HEK293T (cell line): ENCODE data around the gene COL6A3.

ENCODE experiments used
- BHLHE40 ChIP-seq: fragments of 450-650 bp; IDR thresholded peaks from 2 replicates; pipeline ENCODE4 v1.6.1; 2016; ENCODE audit warnings: mild to moderate bottlenecking, moderate library complexity, borderline replicate concordance
- ELF4 ChIP-seq: fragments of 450-650 bp; IDR thresholded peaks from 2 replicates; pipeline ENCODE4 v1.6.1; 2017; ENCODE audit warnings: antibody characterized with exemption
- FOXA1 ChIP-seq: fragments of 450-650 bp; IDR thresholded peaks from 2 replicates; pipeline ENCODE4 v1.6.1; 2016; ENCODE audit warnings: mild to moderate bottlenecking
- FOXK2 ChIP-seq: fragments of 450-650 bp; IDR thresholded peaks from 2 replicates; pipeline ENCODE4 v1.6.1; 2016; ENCODE audit warnings: mild to moderate bottlenecking
- FOXM1 ChIP-seq: fragments of 450-650 bp; IDR thresholded peaks from 2 replicates; pipeline ENCODE4 v1.6.1; 2017; ENCODE audit warnings: mild to moderate bottlenecking, borderline replicate concordance
- HDGF ChIP-seq: fragments of 450-650 bp; IDR thresholded peaks from 2 replicates; pipeline ENCODE4 v1.6.1; 2017; ENCODE audit warnings: antibody characterized with exemption, borderline replicate concordance
- L3MBTL2 ChIP-seq: fragments of 450-650 bp; conservative IDR thresholded peaks from 2 replicates; pipeline ENCODE4 v1.6.1; 2016; ENCODE audit warnings: mild to moderate bottlenecking
- LEF1 ChIP-seq: fragments of 450-650 bp; IDR thresholded peaks from 2 replicates; pipeline ENCODE4 v1.6.1; 2017; ENCODE audit warnings: mild to moderate bottlenecking, borderline replicate concordance
- SP1 ChIP-seq: fragments of 450-650 bp; IDR thresholded peaks from 2 replicates; pipeline ENCODE4 v1.6.1; 2017
- SUZ12 ChIP-seq: fragments of 450-650 bp; IDR thresholded peaks from 2 replicates; pipeline ENCODE4 v1.6.1; 2016; ENCODE audit warnings: mild to moderate bottlenecking
- TARDBP ChIP-seq: fragments of 450-650 bp; IDR thresholded peaks from 2 replicates; pipeline ENCODE4 v1.6.1; 2016
- ZNF384 ChIP-seq: fragments of 450-650 bp; IDR thresholded peaks from 2 replicates; pipeline ENCODE4 v1.6.1; 2016
- TF ChIP-seq, protein P1 (sequence below): fragments of 450-650 bp; IDR thresholded peaks from 2 replicates; pipeline ENCODE4 v1.6.1; 2016

DNA sequence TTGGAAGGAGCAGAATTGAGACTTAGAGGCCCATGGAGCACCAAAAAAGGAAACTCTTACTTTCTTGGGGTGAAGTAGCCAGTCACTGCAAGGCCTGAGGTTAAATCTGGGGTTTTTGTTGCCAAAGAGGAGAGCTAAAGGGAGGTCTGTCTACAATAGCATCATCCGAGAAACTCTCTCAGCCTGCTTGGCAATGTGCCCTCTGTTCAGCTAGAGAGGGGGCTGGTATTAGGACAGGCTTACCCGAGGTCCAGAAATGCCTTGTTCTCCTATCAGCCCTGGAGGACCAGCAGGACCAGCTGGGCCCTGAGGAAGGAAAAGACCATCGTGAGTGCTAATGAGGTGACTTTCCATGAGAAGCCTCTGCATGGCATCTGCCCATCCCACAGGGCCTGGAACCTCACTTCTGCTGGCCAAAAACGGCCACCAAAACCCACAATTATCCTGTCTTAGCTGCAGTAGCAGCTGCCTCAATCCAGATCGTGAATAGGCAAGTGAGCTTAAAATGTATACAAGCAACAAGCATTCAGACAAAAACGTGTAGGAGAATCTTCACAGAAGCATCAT, 61.6 kb downstream of the COL6A3 start:
- TF ChIP-seq FOXM1 (no peak), BHLHE40 (no peak), SUZ12 (no peak), TARDBP (no peak), ELF4 (no peak), L3MBTL2 (no peak), ZNF384 (no peak), SP1 (no peak), HDGF (no peak), LEF1 (no peak), FOXK2 (no peak), FOXA1 (no peak)
- TF ChIP-seq, protein P1, sequence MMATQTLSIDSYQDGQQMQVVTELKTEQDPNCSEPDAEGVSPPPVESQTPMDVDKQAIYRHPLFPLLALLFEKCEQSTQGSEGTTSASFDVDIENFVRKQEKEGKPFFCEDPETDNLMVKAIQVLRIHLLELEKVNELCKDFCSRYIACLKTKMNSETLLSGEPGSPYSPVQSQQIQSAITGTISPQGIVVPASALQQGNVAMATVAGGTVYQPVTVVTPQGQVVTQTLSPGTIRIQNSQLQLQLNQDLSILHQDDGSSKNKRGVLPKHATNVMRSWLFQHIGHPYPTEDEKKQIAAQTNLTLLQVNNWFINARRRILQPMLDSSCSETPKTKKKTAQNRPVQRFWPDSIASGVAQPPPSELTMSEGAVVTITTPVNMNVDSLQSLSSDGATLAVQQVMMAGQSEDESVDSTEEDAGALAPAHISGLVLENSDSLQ: no peak
